Loucy (cell line): ENCODE results near the gene BOC.

Source experiments
- H2AFZ ChIP-seq: fragments of 200-600 bp; sonication (generic); 2 replicates; pipeline ENCODE4 v1.6.0; 2016; ENCODE audit warnings: antibody characterized with exemption, mild to moderate bottlenecking, low read length, moderate library complexity
- H3F3A ChIP-seq: fragments of 200-600 bp; 2 replicates; pipeline ENCODE4 v1.6.0; 2016; ENCODE audit warnings: antibody characterized with exemption, low read depth, mild to moderate bottlenecking
- H3K27me3 ChIP-seq: fragments of 200-600 bp; sonication (generic); 2 replicates; pipeline ENCODE4 v1.6.1; 2014; ENCODE audit warnings: low read length, mild to moderate bottlenecking; ENCODE audit not compliant: insufficient read depth, poor library complexity, severe bottlenecking
- H3K36me3 ChIP-seq: fragments of 200-600 bp; sonication (generic); 2 replicates; pipeline ENCODE4 v1.6.1; 2016; ENCODE audit warnings: low read length; ENCODE audit not compliant: insufficient read depth
- H3K4me1 ChIP-seq: fragments of 200-600 bp; sonication (generic); 2 replicates; pipeline ENCODE4 v1.5.1; 2014; ENCODE audit warnings: low read length, mild to moderate bottlenecking; ENCODE audit not compliant: insufficient read depth, poor library complexity, severe bottlenecking
- H3K4me2 ChIP-seq: fragments of 200-600 bp; sonication (generic); 2 replicates; pipeline ENCODE4 v1.6.0; 2014; ENCODE audit warnings: antibody characterized with exemption, low read length, low read depth, mild to moderate bottlenecking; ENCODE audit not compliant: poor library complexity, severe bottlenecking
- H3K4me3 ChIP-seq: fragments of 200-600 bp; sonication (generic); 2 replicates; pipeline ENCODE4 v1.5.1; 2014; ENCODE audit warnings: low read length, mild to moderate bottlenecking, mixed read lengths; ENCODE audit not compliant: poor library complexity, severe bottlenecking
- H3K79me2 ChIP-seq: fragments of 200-600 bp; sonication (generic); 2 replicates; pipeline ENCODE4 v1.6.1; 2014; ENCODE audit warnings: low read length; ENCODE audit not compliant: insufficient read depth
- H3K9ac ChIP-seq: fragments of 200-600 bp; sonication (generic); 2 replicates; pipeline ENCODE4 v1.6.0; 2014; ENCODE audit warnings: mild to moderate bottlenecking, low read depth, low read length, moderate library complexity; ENCODE audit not compliant: poor library complexity, severe bottlenecking
- H3K9me2 ChIP-seq: fragments of 200-600 bp; sonication (generic); replicated peaks from 2 replicates; pipeline ENCODE4 v1.6.1; 2016; ENCODE audit warnings: low read depth, low read length, mixed read lengths
- H3K9me3 ChIP-seq: fragments of 200-600 bp; sonication (generic); 2 replicates; pipeline ENCODE4 v1.6.1; 2014; ENCODE audit warnings: mild to moderate bottlenecking, antibody characterized with exemption, low read length, low read depth; ENCODE audit not compliant: insufficient read depth
- H4K20me1 ChIP-seq: fragments of 200-600 bp; sonication (generic); 2 replicates; pipeline ENCODE4 v1.6.0; 2014; ENCODE audit warnings: antibody characterized with exemption, low read length, mild to moderate bottlenecking; ENCODE audit not compliant: insufficient read depth, poor library complexity, severe bottlenecking
- EZH2phosphoT487 ChIP-seq: fragments of 200-600 bp; IDR thresholded peaks from 2 replicates; pipeline ENCODE4 v1.6.1; 2018; ENCODE audit warnings: antibody characterized with exemption, mild to moderate bottlenecking, moderate library complexity, borderline replicate concordance
- TF ChIP-seq, protein P1 (sequence below): fragments of 200-600 bp; sonication (generic); conservative IDR thresholded peaks from 2 replicates; pipeline ENCODE4 v1.5.1; 2014; ENCODE audit warnings: mild to moderate bottlenecking, antibody characterized with exemption, low read length

BOC gene

DNA sequence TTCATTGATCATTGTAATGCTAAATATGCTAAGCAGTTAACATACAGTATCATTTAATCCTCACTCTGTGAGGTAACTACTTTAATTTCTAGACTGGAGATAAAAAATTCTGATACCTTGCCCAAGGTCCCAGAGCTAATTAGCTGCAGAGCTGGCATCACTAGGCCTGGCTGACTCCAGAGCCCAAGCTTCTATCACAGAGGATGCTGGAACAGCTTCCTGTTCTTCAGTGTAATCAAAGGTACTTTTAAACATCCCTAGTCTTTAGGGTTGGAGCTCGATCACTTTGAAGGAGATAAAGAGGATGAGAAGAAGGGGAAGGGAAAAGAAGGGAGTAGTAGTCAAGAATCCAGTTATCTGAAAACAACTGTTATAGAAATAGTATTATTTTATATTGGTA is 37.1 kb upstream of the BOC start:
- Histone ChIP-seq H2AFZ (no peak overlapping the region), H3K4me1 (no peaks in the 10 kb centered on the region), H3F3A (no peaks in the 10 kb centered on the region), H3K4me3 (no peak overlapping the region), H4K20me1 (no peaks in the 10 kb centered on the region), H3K9me3 (no peaks in the 10 kb centered on the region), H3K9ac (no peak overlapping the region), H3K36me3 (no peaks in the 10 kb centered on the region), H3K79me2 (no peaks in the 10 kb centered on the region), H3K4me2 (no peak overlapping the region), H3K27me3 (no peaks in the 10 kb centered on the region), H3K9me2 (no peaks in the 10 kb centered on the region)
- TF ChIP-seq, protein P1, sequence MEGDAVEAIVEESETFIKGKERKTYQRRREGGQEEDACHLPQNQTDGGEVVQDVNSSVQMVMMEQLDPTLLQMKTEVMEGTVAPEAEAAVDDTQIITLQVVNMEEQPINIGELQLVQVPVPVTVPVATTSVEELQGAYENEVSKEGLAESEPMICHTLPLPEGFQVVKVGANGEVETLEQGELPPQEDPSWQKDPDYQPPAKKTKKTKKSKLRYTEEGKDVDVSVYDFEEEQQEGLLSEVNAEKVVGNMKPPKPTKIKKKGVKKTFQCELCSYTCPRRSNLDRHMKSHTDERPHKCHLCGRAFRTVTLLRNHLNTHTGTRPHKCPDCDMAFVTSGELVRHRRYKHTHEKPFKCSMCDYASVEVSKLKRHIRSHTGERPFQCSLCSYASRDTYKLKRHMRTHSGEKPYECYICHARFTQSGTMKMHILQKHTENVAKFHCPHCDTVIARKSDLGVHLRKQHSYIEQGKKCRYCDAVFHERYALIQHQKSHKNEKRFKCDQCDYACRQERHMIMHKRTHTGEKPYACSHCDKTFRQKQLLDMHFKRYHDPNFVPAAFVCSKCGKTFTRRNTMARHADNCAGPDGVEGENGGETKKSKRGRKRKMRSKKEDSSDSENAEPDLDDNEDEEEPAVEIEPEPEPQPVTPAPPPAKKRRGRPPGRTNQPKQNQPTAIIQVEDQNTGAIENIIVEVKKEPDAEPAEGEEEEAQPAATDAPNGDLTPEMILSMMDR: no peak
- no peak for TF ChIP-seq EZH2phosphoT487

DNA sequence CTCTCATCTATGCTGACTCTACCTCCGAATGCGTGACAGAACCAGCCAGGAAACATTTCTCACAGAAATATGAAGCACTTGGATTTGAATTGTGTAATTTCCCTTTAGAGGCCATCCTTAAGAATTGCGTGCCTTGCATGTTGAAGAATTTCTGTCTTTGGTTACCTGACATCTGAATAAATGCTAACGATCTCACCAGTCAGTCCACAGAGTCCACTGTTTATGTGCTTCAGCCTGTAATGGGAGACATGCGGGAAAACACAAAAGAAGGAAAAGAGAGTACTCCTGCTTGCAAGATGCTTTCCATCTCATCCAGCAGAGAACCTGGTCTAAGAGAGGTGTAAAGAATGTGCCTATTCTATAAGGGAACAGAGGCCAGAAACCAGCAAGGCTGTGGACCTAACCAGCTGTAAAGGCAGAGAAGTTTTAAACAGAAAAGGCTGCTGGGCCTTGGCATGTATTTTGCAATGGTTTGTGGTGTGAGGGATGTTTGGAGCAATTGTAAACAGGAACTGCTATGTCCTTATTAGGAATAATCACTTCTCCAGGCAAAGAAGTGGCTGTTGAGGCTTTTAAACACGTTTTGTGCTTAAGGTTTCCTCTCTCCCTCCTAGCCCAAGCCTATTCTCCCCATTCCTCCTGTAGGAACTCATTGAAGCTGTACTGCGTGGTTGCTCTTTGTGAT is 36.4 kb upstream of the BOC start:
- no peaks in the 10 kb centered on the region for H3K36me3 ChIP-seq
- no peaks in the 10 kb centered on the region for H3F3A ChIP-seq
- H3K79me2 ChIP-seq: no peaks in the 10 kb centered on the region
- no peak overlapping the region for H3K4me2 ChIP-seq
- H3K4me3 ChIP-seq: no peak overlapping the region
- no peaks in the 10 kb centered on the region for H4K20me1 ChIP-seq
- TF ChIP-seq EZH2phosphoT487: no peak
- TF ChIP-seq, protein P1: no peak
- H3K9ac ChIP-seq: no peak overlapping the region
- no peaks in the 10 kb centered on the region for H3K9me2 ChIP-seq
- H2AFZ ChIP-seq: no peak overlapping the region
- no peaks in the 10 kb centered on the region for H3K9me3 ChIP-seq
- H3K27me3 ChIP-seq: no peaks in the 10 kb centered on the region
- H3K4me1 ChIP-seq: no peaks in the 10 kb centered on the region

DNA sequence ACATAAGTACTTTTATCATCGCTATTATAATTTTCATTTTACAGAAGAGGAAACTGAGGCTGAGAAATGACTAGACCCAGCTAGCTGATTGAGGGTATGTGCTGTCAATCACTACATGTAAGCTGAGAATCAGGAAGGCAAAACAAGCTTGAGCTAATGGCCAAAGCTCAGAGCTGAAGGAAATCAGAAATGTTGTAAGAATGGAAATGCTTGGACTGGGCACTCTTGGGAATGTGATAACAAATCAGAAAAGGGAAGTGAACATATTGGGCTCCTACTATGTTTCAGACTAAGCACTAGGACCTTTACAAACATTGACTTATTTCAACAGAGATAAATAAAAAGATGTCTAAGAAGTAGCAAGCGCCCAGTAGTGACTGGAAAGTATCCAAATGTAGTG is 33.8 kb upstream of the BOC start:
- Histone ChIP-seq H3K9me2 (no peaks in the 10 kb centered on the region), H3F3A (no peaks in the 10 kb centered on the region), H3K79me2 (no peaks in the 10 kb centered on the region), H3K36me3 (no peaks in the 10 kb centered on the region), H3K27me3 (no peaks in the 10 kb centered on the region), H4K20me1 (no peaks in the 10 kb centered on the region), H3K4me1 (no peaks in the 10 kb centered on the region), H2AFZ (no peak overlapping the region), H3K9me3 (no peaks in the 10 kb centered on the region), H3K4me2 (no peak overlapping the region), H3K9ac (no peak overlapping the region), H3K4me3 (no peak overlapping the region)
- TF ChIP-seq, protein P1: no peak
- no peak for TF ChIP-seq EZH2phosphoT487
